T-helper 1 cell treated with Interleukin-12 subunit alpha and Interleukin-12 subunit beta and Interleukin-4 antibody, amounts not matched to agents 30 ng/mL and 1 ng/mL, for 36 hours (primary cell): Measurements from ENCODE around the gene MRPL49. TPM values are rescaled to one million over a fixed set of nuclear protein-coding genes. Genes with fewer than 3 reads are reported as not detected.

Experiments
- intact Hi-C: fragments of 100-400 bp; cut with micrococcal nuclease; formaldehyde crosslinking; loops from one replicate; pipeline ENCODE4 v1.15.1; 2024
- total RNA-seq: library from RNA; stranded (reverse); gene quantifications from 2 replicates; pipeline ENCODE4 v1.2.3, GENCODE V29; 2022

MRPL49 gene
- total RNA-seq, 1 donor from 2014 or later = 57.6 TPM

DNA sequence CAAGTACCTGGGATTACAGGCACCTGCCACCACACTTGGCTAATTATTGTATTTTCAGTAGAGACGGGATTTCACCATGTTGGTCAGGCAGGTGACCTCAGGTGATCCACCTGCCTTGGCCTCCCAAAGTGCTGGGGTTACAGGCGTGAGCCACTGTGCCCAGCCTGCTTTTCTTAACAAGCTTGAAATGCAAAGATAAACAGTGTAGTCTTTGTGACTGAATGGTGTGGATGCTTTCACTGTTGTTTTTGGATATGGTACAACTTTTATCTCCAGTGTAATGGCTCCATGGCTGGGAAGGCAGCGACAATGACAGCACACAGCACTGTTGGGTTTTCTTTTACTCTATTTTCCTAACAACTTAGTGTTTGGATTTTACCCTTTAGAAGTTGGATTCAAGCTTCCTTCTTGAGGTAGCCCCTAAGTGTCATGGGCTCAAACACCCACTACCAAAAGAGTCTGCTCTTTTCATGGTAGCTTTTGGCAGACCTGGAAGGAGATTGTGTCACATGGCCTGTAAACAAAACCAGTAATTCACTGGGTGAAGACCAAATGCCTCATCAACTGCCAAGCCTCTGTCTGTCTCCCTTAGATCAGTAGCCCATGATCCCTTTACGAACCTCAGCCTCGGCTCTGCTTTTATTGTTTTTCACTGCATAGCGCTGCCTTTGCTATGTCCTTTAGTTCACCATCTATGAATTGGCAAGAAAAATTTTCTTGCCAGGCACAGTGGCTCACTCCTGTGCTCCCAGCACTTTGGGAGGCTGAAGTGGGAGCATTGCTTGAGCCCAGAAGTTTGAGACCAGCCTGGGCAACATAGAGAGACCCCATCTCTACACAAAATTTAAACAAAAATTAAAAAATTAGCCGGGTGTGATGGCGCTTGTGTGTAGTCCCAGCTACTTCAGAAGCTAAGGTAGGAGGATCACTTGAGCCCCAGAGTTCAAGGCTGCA lies 19.7 kb upstream of the MRPL49 start:
- intact Hi-C loops = no loop called here

DNA sequence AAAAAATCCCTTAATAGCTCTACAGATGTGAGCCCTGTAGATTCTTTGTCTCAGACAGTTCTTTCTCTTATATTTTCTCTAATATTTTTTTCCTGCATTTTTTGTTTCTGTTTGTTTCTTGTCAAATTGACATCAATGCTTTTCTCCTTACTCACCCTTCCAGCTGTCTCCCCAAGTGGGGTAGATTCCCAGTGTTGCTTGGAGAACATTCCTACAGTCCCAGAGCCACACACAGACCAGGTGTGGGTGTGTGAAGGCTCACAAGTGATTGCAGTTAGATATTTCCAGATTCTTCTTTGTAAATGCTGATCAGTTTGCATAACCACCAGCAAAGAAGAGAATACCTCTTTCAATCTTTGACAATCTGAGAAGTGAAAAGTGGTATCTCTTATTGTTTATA lies 18.6 kb upstream of the MRPL49 start:
- intact Hi-C loops = no loop called here

- intact Hi-C loops = no loop called here
These were observed 17.5 kb upstream of the MRPL49 start for GRCh38 chr11:65104628-65105027.

DNA sequence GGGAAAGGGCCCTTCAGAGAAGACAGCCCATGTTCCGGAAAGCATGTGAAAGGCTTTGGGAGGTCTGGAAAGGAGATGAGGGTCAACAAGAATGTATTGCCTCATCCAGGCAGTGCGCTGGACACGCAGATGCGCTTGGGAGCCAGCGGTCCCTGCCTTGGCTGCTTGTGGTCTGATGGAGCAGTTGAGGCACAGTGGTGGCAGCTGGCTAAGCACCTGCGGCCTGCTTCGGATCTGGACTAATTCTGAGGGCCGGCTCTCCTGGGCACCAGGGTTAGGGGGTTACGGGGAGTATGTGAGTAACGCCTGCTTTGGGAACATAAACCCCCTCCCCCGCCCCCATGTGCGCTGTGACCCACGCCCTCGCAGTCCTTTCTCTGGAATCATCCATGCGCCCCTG lies 15.0 kb upstream of the MRPL49 start:
- intact Hi-C loops = no loop called here

DNA sequence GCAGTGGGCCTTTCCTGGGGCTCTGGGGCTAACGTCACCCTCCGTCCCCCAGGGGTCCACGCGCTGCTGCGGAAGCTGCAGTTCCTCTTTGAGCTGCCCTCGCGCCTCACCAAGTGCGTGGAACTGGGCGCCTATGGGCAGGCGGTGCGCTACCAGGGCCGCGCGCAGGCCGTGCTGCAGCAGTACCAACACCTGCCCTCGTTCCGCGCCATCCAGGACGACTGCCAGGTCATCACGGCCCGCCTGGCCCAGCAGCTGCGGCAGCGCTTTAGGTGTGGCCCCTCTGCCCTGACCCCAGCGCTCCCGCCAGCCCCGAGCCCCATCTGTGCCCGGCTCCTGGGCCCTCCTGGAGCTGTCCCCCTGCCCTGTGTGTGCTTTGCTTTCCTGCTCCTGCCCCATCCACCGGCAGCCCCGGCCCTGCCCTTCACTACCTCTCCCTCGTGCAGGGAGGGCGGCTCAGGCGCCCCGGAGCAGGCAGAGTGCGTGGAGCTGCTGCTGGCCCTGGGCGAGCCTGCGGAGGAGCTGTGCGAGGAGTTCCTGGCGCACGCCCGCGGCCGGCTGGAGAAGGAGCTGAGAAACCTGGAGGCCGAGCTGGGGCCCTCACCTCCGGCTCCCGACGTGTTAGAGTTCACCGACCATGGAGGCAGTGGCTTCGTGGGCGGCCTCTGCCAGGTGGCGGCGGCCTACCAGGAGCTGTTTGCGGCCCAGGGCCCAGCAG lies 14.2 kb upstream of the MRPL49 start:
- intact Hi-C loops = no loop called here

GRCh38 chr11:65108469-65109123 lies 13.5 kb upstream of the MRPL49 start:
- intact Hi-C loops = no loop called here

GRCh38 chr11:65109231-65110198 lies 12.6 kb upstream of the MRPL49 start:
- intact Hi-C loops = loop anchor here (1.0 to 10.0 kb wide), 10 partner anchors 13 to 1155 kb away; partner anchors contain the start of genes CAPN1, CDC42EP2, CDCA5 and DPF2

DNA sequence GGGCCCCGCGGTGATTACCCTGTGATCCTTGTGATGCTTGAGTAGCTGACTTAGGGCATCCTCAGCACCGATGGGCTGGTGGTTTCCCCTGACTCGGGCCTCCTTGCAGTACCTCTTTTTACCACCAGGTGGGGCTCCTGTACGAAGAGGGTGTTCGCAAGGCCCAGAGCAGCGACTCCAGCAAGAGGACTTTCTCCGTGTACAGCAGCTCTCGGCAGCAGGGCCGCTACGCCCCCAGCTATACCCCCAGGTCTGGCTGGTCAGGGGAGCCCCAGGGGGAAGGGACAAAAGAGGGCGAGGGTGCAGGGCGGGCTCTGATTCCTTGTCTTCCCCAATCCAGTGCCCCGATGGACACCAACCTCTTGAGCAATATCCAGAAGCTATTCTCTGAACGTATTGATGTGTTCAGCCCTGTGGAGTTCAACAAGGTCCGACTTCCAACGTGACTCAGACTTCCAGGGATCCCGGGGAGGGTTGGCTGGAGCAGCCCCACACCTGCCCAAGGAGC lies 11.7 kb upstream of the MRPL49 start:
- intact Hi-C loops = loop anchor here (1.0 to 10.0 kb wide), 10 partner anchors 12 to 1154 kb away; partner anchors contain the start of genes CAPN1, CDC42EP2, CDCA5 and DPF2

DNA sequence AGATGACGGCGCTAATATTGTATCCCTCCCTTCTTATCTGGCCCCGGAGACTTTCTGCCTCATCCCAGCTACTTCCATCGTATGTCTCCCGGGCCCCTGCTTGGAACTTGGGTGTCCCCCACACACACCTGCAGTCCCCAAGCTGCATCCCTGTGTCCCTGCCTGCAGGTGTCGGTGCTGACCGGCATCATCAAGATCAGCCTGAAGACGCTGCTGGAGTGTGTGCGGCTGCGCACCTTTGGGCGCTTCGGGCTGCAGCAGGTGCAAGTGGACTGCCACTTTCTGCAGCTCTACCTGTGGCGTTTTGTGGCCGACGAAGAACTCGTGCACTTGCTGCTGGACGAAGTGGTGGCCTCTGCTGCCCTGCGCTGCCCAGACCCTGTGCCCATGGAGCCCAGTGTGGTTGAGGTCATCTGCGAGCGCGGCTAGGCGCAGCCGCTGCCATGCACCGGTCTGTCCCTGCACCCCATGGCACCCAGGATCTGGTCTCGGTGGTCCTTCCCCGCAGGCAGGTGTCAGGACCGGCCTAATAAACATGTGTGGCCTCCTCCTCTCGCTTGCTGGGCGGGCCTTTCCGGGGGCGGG lies 10.9 kb upstream of the MRPL49 start:
- intact Hi-C loops = loop anchor here (2.0 to 10.0 kb wide), 3 partner anchors 204 to 1154 kb away; partner anchors contain the start of genes CDC42EP2, DPF2 and RAB1B

GRCh38 chr11:65111744-65112545 lies 10.2 kb upstream of the MRPL49 start, which contains the start of gene TM7SF2:
Gene TM7SF2, plus strand, starts transcription at chr11:65111872. Its CDS starts 144 bp downstream, at chr11:65112016.
- intact Hi-C loops = loop anchor here (1.0 to 10.0 kb wide), 4 partner anchors 85 to 1153 kb away; partner anchors contain the start of genes CDC42EP2, DPF2, RAB1B and SNX15

GRCh38 chr11:65112546-65113360 lies 9.4 kb upstream of the MRPL49 start:
- intact Hi-C loops = loop anchor here (1.0 to 10.0 kb wide), 3 partner anchors 85 to 1152 kb away; partner anchors contain the start of genes DPF2, RAB1B and SNX15

GRCh38 chr11:65113361-65113756 lies 8.8 kb upstream of the MRPL49 start:
- intact Hi-C loops = loop anchor here (5.0 to 10.0 kb wide), 2 partner anchors 219 to 1151 kb away; partner anchors contain the start of genes DPF2 and RAB1B

DNA sequence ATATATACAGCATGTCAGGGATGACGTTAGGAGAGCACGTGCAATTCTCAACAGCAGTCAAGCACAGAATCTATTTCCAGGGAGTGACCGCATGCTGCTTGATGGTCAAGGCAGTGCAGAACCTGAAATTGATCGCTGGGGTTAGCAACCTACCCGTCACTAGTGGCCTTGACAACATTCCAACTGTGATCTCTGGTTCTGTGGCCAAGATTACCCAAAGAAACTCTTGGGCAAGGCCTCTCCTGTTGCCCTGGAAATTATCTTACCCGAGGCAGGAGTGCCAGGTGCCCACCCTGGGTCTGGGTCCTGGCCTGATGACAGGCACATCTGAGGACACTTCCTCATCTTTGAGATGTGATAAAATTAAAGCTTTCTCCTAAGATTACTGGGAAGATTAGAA lies 8.3 kb upstream of the MRPL49 start:
- intact Hi-C loops = loop anchor here (5.0 to 10.0 kb wide), 2 partner anchors 218 to 1151 kb away; partner anchors contain the start of genes DPF2 and RAB1B

- intact Hi-C loops = loop anchor here (5.0 to 10.0 kb wide), 2 partner anchors 218 to 1150 kb away; partner anchors contain the start of genes DPF2 and RAB1B
These were observed 7.5 kb upstream of the MRPL49 start for GRCh38 chr11:65114538-65115171.

- intact Hi-C loops = loop anchor here (10.0 kb wide), 1 partner anchor 1149 kb away; the partner anchor contains the start of gene RAB1B
These were observed 6.6 kb upstream of the MRPL49 start for GRCh38 chr11:65115361-65116082.
